SK-N-SH treated with all-trans-retinoic acid at 6 μM for 48 hours (cell line): ENCODE measurements around the gene MRPS5.

ENCODE experiments used
- ATAC-seq: fragments of 200-7000 bp; cut with Tn5 transposase; 3 replicates; pipeline ENCODE4 v1.9.1; 2020; ENCODE audit warnings: mild to moderate bottlenecking, moderate library complexity
- ARNTL ChIP-seq: fragments of 450-650 bp; formaldehyde crosslinking; IDR thresholded peaks from 2 replicates; pipeline ENCODE4 v1.5.0; 2020; ENCODE audit warnings: low read depth, mild to moderate bottlenecking, moderate library complexity, borderline replicate concordance
- BACH2 ChIP-seq: fragments of 250-450 bp; sonication (Bioruptor Pico); IDR thresholded peaks from 2 replicates; pipeline ENCODE4 v1.9.0; 2021; ENCODE audit warnings: mild to moderate bottlenecking, borderline replicate concordance
- CSDC2 ChIP-seq: fragments of 250-450 bp; sonication (Bioruptor Pico); IDR thresholded peaks from 2 replicates; pipeline ENCODE4 v1.5.0; 2020; ENCODE audit warnings: mild to moderate bottlenecking, moderate library complexity
- CSRNP3 ChIP-seq: fragments of 250-450 bp; sonication (Bioruptor Pico); IDR thresholded peaks from 2 replicates; pipeline ENCODE4 v1.5.1; 2021; ENCODE audit warnings: mild to moderate bottlenecking, moderate library complexity
- ESRRG ChIP-seq: fragments of 250-450 bp; sonication (Bioruptor Pico); IDR thresholded peaks from 2 replicates; pipeline ENCODE4 v1.6.1; 2021; ENCODE audit warnings: mild to moderate bottlenecking
- GLIS3 ChIP-seq: fragments of 250-450 bp; sonication (Bioruptor Pico); IDR thresholded peaks from 2 replicates; pipeline ENCODE4 v1.5.0; 2020; ENCODE audit warnings: mild to moderate bottlenecking, moderate library complexity
- ISL1 ChIP-seq: fragments of 250-450 bp; sonication (Bioruptor Pico); IDR thresholded peaks from 2 replicates; pipeline ENCODE4 v2.1.2; 2022; ENCODE audit warnings: mild to moderate bottlenecking, moderate library complexity
- PATZ1 ChIP-seq: fragments of 250-450 bp; sonication (Bioruptor Pico); IDR thresholded peaks from 2 replicates; pipeline ENCODE4 v1.8.0; 2020; ENCODE audit warnings: mild to moderate bottlenecking, moderate library complexity, borderline replicate concordance
- POU6F1 ChIP-seq: fragments of 250-450 bp; sonication (Bioruptor Pico); IDR thresholded peaks from 2 replicates; pipeline ENCODE4 v1.8.0; 2021; ENCODE audit warnings: low read depth, mild to moderate bottlenecking, moderate library complexity, borderline replicate concordance
- PPARA ChIP-seq: fragments of 250-450 bp; sonication (Bioruptor Pico); IDR thresholded peaks from 2 replicates; pipeline ENCODE4 v1.5.0; 2020; ENCODE audit warnings: mild to moderate bottlenecking, borderline replicate concordance
- RARB ChIP-seq: fragments of 250-450 bp; sonication (Bioruptor Pico); IDR thresholded peaks from 2 replicates; pipeline ENCODE4 v1.8.0; 2021; ENCODE audit warnings: mild to moderate bottlenecking, moderate library complexity
- SNAI2 ChIP-seq: fragments of 250-450 bp; sonication (Bioruptor Pico); IDR thresholded peaks from 2 replicates; pipeline ENCODE4 v1.5.0; 2020; ENCODE audit warnings: mild to moderate bottlenecking, moderate library complexity
- TCF4 ChIP-seq: fragments of 250-450 bp; sonication (Bioruptor Pico); IDR thresholded peaks from 2 replicates; pipeline ENCODE4 v1.8.0; 2021; ENCODE audit warnings: mild to moderate bottlenecking, moderate library complexity, borderline replicate concordance
- TOX ChIP-seq: fragments of 250-450 bp; sonication (Bioruptor Pico); IDR thresholded peaks from 2 replicates; pipeline ENCODE4 v1.8.0; 2021; ENCODE audit warnings: mild to moderate bottlenecking, moderate library complexity, borderline replicate concordance
- TSHZ2 ChIP-seq: fragments of 250-450 bp; sonication (Bioruptor Pico); IDR thresholded peaks from 2 replicates; pipeline ENCODE4 v1.5.0; 2020; ENCODE audit warnings: mild to moderate bottlenecking, moderate library complexity
- ZC3H10 ChIP-seq: fragments of 250-450 bp; sonication (Bioruptor Pico); IDR thresholded peaks from 2 replicates; pipeline ENCODE4 v1.5.1; 2021; ENCODE audit warnings: mild to moderate bottlenecking, moderate library complexity
- ZFP3 ChIP-seq: fragments of 250-450 bp; sonication (Bioruptor Pico); IDR thresholded peaks from 2 replicates; pipeline ENCODE4 v1.5.0; 2020; ENCODE audit warnings: mild to moderate bottlenecking, moderate library complexity
- ZFP30 ChIP-seq: fragments of 450-650 bp; formaldehyde crosslinking; IDR thresholded peaks from 2 replicates; pipeline ENCODE4 v1.5.0; 2022; ENCODE audit warnings: mild to moderate bottlenecking, moderate library complexity
- ZNF565 ChIP-seq: fragments of 450-650 bp; formaldehyde crosslinking; conservative IDR thresholded peaks from 2 replicates; pipeline ENCODE4 v1.5.0; 2020; ENCODE audit warnings: low read depth, mild to moderate bottlenecking, moderate library complexity
- ZNF70 ChIP-seq: fragments of 450-650 bp; formaldehyde crosslinking; IDR thresholded peaks from 2 replicates; pipeline ENCODE4 v1.5.0; 2020; ENCODE audit warnings: mild to moderate bottlenecking, moderate library complexity
- ZNF8 ChIP-seq: fragments of 450-650 bp; formaldehyde crosslinking; IDR thresholded peaks from 2 replicates; pipeline ENCODE4 v1.5.0; 2020; ENCODE audit warnings: mild to moderate bottlenecking, moderate library complexity

MRPS5 gene

GRCh38 chr2:95046371-95047112 is 75.1 kb downstream of the MRPS5 start:
- TF ChIP-seq TOX (CRISPR knock-in tag): no peak
- no peak for TF ChIP-seq ARNTL (CRISPR knock-in tag)
- TF ChIP-seq ESRRG (CRISPR knock-in tag): no peak
- TF ChIP-seq CSRNP3: no peak
- no peak for TF ChIP-seq POU6F1 (CRISPR knock-in tag)
- no peak for TF ChIP-seq ZC3H10 (CRISPR knock-in tag)
- no peak for TF ChIP-seq CSDC2
- TF ChIP-seq ZFP3 (CRISPR knock-in tag): no peak
- no peak for TF ChIP-seq ZNF565 (CRISPR knock-in tag)
- no peak for TF ChIP-seq PPARA (CRISPR knock-in tag)
- no peak for TF ChIP-seq RARB (CRISPR knock-in tag)
- TF ChIP-seq ISL1 (CRISPR knock-in tag): no peak
- TF ChIP-seq BACH2 (CRISPR knock-in tag): no peak
- no peak for TF ChIP-seq SNAI2 (CRISPR knock-in tag)
- no peak for TF ChIP-seq GLIS3
- TF ChIP-seq, all 23 proteins: peak for 0
- no peak for ATAC-seq

GRCh38 chr2:95044601-95045000 is 77.0 kb downstream of the MRPS5 start:
- ATAC-seq: no peak
- TF ChIP-seq ZNF70 (no peak), ARNTL (CRISPR knock-in tag) (no peak), PATZ1 (CRISPR knock-in tag) (no peak), ZC3H10 (CRISPR knock-in tag) (no peak), ESRRG (CRISPR knock-in tag) (no peak), ZFP30 (CRISPR knock-in tag) (no peak), POU6F1 (CRISPR knock-in tag) (no peak), ZNF8 (CRISPR knock-in tag) (no peak)

- peak; percentile 76 for ATAC-seq
- no peak for TF ChIP-seq POU6F1 (CRISPR knock-in tag)
- TF ChIP-seq RARB (CRISPR knock-in tag): no peak
- no peak for TF ChIP-seq TCF4
- TF ChIP-seq TSHZ2 (CRISPR knock-in tag): no peak
- no peak for TF ChIP-seq ESRRG (CRISPR knock-in tag)
- TF ChIP-seq ZNF8 (CRISPR knock-in tag): no peak
- no peak for TF ChIP-seq ZFP3 (CRISPR knock-in tag)
- TF ChIP-seq PPARA (CRISPR knock-in tag): no peak
- no peak for TF ChIP-seq CSRNP3
- TF ChIP-seq ZNF70: no peak
- TF ChIP-seq ZC3H10 (CRISPR knock-in tag): no peak
Measured at GRCh38 chr2:95043300-95044093, 78.1 kb downstream of the MRPS5 start.
